ENCODE measurements around the gene EPB41L4A. TPM values are rescaled to one million over a fixed set of nuclear protein-coding genes. Genes with fewer than 3 reads are reported as not detected.

Gene EPB41L4A
- total and polyA plus RNA-seq, 2 donors (not counting 1 experiment from before 2014, with no cell fraction given) = 0.23 to 0.50 TPM

DNA sequence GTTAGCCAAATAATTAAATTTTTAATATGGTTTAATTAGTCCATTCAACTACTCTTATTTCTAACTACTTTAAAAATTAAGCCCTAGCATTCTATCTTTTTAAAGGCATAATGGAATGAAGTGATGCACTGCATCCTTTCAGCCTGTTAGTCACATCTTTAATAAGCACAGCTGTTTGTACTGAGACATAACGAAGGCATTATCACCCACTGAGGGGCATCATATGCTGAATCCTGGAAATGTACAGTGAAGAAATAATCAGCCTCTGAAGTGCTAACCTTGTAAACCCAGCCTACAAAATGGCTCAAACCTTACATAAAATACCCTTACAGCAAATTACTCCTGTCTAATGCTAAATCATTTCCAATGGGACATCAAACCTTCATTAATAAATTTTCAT, 33.1 kb downstream of the EPB41L4A start:
- H3K27ac ChIP-seq (ENCODE audit: insufficient read depth, low read length) = no peak overlapping the region
- H3K4me1 ChIP-seq (ENCODE audit: control insufficient read depth, extremely low read depth, insufficient read depth, low read length) = no peaks in the 10 kb centered on the region
- no peak for DNase-seq (ENCODE audit: low read depth in 2 of 2)
- no peak overlapping the region for H3K4me2 ChIP-seq (ENCODE audit: extremely low read depth, insufficient read depth, low read length)
- H3K9me3 ChIP-seq (ENCODE audit: control insufficient read depth, insufficient read depth, low read depth, low read length) = no peaks in the 10 kb centered on the region
- H3K9ac ChIP-seq (ENCODE audit: insufficient read depth, low read length) = no peak overlapping the region
- H3K36me3 ChIP-seq (ENCODE audit: control insufficient read depth, insufficient read depth, low read length) = no peaks in the 10 kb centered on the region
- H4K20me1 ChIP-seq (ENCODE audit: control insufficient read depth, extremely low read depth, insufficient read depth, low read length) = no peaks in the 10 kb centered on the region
- H2AFZ ChIP-seq (ENCODE audit: low read length) = no peak overlapping the region
- no peak for TF ChIP-seq EZH2 (IDR thresholded peaks at IDR 0.05; ENCODE audit: low read length, missing control alignments)
- H3K27me3 ChIP-seq (ENCODE audit: control insufficient read depth, insufficient read depth, low read length) = no peaks in the 10 kb centered on the region
- no peaks in the 10 kb centered on the region for H3K79me2 ChIP-seq (ENCODE audit: control insufficient read depth, insufficient read depth, low read length)
- no peak overlapping the region for H3K4me3 ChIP-seq (replicated peaks in 1 of 4; ENCODE audit: control extremely low read depth in 1 of 4, insufficient read depth in 1 of 4, low read depth in 3 of 4, low read length in 4 of 4)

DNA sequence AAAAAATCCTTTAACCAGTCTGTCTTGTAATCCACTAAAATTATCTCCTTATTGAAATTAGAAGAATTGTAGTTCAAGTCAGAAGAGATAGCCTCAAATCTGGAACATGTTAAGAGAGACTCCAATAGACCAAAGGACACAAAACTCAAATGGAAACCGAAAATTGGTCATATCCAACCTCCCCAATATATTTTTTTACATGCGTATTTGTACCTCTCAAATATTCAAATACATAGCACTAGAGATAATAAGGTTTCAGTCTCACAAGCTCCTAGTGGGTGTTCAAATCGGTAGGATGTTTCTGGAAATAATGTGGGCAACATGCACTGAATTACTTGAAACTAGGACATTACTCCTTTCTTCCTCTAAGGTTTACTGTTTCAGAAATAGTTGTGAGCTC, 33.5 kb downstream of the EPB41L4A start:
- H2AFZ ChIP-seq (ENCODE audit: low read length) = no peak overlapping the region
- H3K36me3 ChIP-seq (ENCODE audit: control insufficient read depth, insufficient read depth, low read length) = no peaks in the 10 kb centered on the region
- DNase-seq (ENCODE audit: low read depth in 2 of 2) = no peak
- H3K9ac ChIP-seq (ENCODE audit: insufficient read depth, low read length) = no peak overlapping the region
- H4K20me1 ChIP-seq (ENCODE audit: control insufficient read depth, extremely low read depth, insufficient read depth, low read length) = no peaks in the 10 kb centered on the region
- no peak for TF ChIP-seq EZH2 (IDR thresholded peaks at IDR 0.05; ENCODE audit: low read length, missing control alignments)
- TF ChIP-seq CTCF (conservative IDR thresholded peaks at IDR 0.05 in 1 of 2, IDR thresholded peaks at IDR 0.05 in 1 of 2; ENCODE audit: low read depth in 1 of 2, low read length in 2 of 2) = no peak
- H3K27ac ChIP-seq (ENCODE audit: insufficient read depth, low read length) = no peak overlapping the region
- no peak overlapping the region for H3K4me3 ChIP-seq (replicated peaks in 1 of 4; ENCODE audit: control extremely low read depth in 1 of 4, insufficient read depth in 1 of 4, low read depth in 3 of 4, low read length in 4 of 4)
- H3K4me1 ChIP-seq (ENCODE audit: control insufficient read depth, extremely low read depth, insufficient read depth, low read length) = no peaks in the 10 kb centered on the region
- H3K79me2 ChIP-seq (ENCODE audit: control insufficient read depth, insufficient read depth, low read length) = no peaks in the 10 kb centered on the region
- no peaks in the 10 kb centered on the region for H3K27me3 ChIP-seq (ENCODE audit: control insufficient read depth, insufficient read depth, low read length)
- no peaks in the 10 kb centered on the region for H3K9me3 ChIP-seq (ENCODE audit: control insufficient read depth, insufficient read depth, low read depth, low read length)
- H3K4me2 ChIP-seq (ENCODE audit: extremely low read depth, insufficient read depth, low read length) = no peak overlapping the region

DNA sequence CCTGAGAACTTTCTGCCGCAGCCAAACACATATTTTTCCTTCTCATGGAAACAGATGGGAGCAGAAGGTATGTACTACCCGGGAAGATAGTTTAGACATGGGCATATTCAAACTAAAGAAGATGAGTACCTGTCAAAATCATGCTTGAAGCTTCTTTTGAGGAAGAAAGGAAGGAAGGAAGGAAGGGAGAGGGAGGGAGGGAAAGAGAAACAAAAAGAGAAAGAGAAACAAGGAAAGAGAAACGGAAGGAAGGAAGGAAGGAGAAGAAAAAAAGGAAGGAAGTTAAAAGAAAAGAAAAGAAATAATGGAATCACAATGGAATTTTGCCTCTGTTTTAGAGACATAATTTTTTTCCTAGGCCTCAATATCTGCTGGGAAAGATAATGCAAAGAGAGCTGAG, 34.6 kb downstream of the EPB41L4A start:
- no peaks in the 10 kb centered on the region for H3K79me2 ChIP-seq (ENCODE audit: control insufficient read depth, insufficient read depth, low read length)
- no peaks in the 10 kb centered on the region for H3K27me3 ChIP-seq (ENCODE audit: control insufficient read depth, insufficient read depth, low read length)
- no peak for DNase-seq (ENCODE audit: low read depth in 2 of 2)
- TF ChIP-seq CTCF (conservative IDR thresholded peaks at IDR 0.05 in 1 of 2, IDR thresholded peaks at IDR 0.05 in 1 of 2; ENCODE audit: low read depth in 1 of 2, low read length in 2 of 2) = no peak
- no peak for TF ChIP-seq EZH2 (IDR thresholded peaks at IDR 0.05; ENCODE audit: low read length, missing control alignments)
- no peaks in the 10 kb centered on the region for H3K9me3 ChIP-seq (ENCODE audit: control insufficient read depth, insufficient read depth, low read depth, low read length)
- no peaks in the 10 kb centered on the region for H4K20me1 ChIP-seq (ENCODE audit: control insufficient read depth, extremely low read depth, insufficient read depth, low read length)
- H3K36me3 ChIP-seq (ENCODE audit: control insufficient read depth, insufficient read depth, low read length) = no peaks in the 10 kb centered on the region
- no peaks in the 10 kb centered on the region for H3K4me1 ChIP-seq (ENCODE audit: control insufficient read depth, extremely low read depth, insufficient read depth, low read length)
- H3K27ac ChIP-seq (ENCODE audit: insufficient read depth, low read length) = no peak overlapping the region
- H3K9ac ChIP-seq (ENCODE audit: insufficient read depth, low read length) = no peak overlapping the region
- H3K4me2 ChIP-seq (ENCODE audit: extremely low read depth, insufficient read depth, low read length) = no peak overlapping the region
- H3K4me3 ChIP-seq (replicated peaks in 1 of 4; ENCODE audit: control extremely low read depth in 1 of 4, insufficient read depth in 1 of 4, low read depth in 3 of 4, low read length in 4 of 4) = no peak overlapping the region
- no peak overlapping the region for H2AFZ ChIP-seq (ENCODE audit: low read length)

All from fibroblast of lung (primary cell).